Esophagus muscularis mucosa (tissue), 4 donors: ENCODE measurements around the gene POMC. TPM values are rescaled to one million over a fixed set of nuclear protein-coding genes. Genes with fewer than 3 reads are reported as not detected.
"Not testable (repeated sequence)": the region's sequence is repeated elsewhere in the genome, so short reads cannot be mapped to it uniquely, and the experiment has no call there.

ENCODE experiments used
- DNase-seq: peaks from one replicate; pipeline ENCODE4 v3.0.0-alpha.2; 2017; ENCODE audit errors: extremely low spot score
- H3K27ac ChIP-seq, 4 donors: fragments of 200-600 bp; sonication (generic); replicated peaks in 1 of 4; 1 replicate in 3 of 4; 2 replicates in 1 of 4; pipeline ENCODE4 v1.5.1; 2016 to 2019; ENCODE audit warnings: mild to moderate bottlenecking in 1 of 4
- H3K27me3 ChIP-seq, 4 donors: fragments of 200-600 bp; sonication (generic); one replicate each; pipeline versions ENCODE4 v1.5.1 to v1.6.0; 2016 to 2019
- H3K36me3 ChIP-seq, 4 donors: fragments of 200-600 bp; sonication (generic); one replicate each; pipeline ENCODE4 v1.5.1; 2016 to 2019
- H3K4me1 ChIP-seq, 4 donors: fragments of 200-600 bp; sonication (generic); one replicate each; pipeline ENCODE4 v1.5.1; 2016 to 2019
- H3K4me3 ChIP-seq, 4 donors: fragments of 200-600 bp; sonication (generic); 1 replicate in 2 of 4; 2 replicates in 2 of 4; pipeline ENCODE4 v1.5.1; 2016 to 2019; ENCODE audit warnings: mild to moderate bottlenecking in 4 of 4, moderate library complexity in 1 of 4
- H3K9me3 ChIP-seq, 4 donors: fragments of 200-600 bp; sonication (generic); 1 replicate in 3 of 4; 2 replicates in 1 of 4; pipeline ENCODE4 v1.5.1; 2016 to 2019
- EP300 ChIP-seq: sonication (generic); formaldehyde crosslinking; IDR thresholded peaks from one replicate; pipeline ENCODE4 v1.6.1; 2017; ENCODE audit warnings: antibody characterized with exemption
- POLR2A ChIP-seq: fragments of 450-650 bp; IDR thresholded peaks from one replicate; pipeline ENCODE4 v1.6.1; 2017; ENCODE audit warnings: antibody characterized with exemption, moderate library complexity, mild to moderate bottlenecking, low read depth
- POLR2AphosphoS5 ChIP-seq, 2 donors: sonication (generic); formaldehyde crosslinking; IDR thresholded peaks; one replicate each; pipeline ENCODE4 v1.6.1; 2017; ENCODE audit warnings: antibody characterized with exemption in 2 of 2
- WGBS: methylation state at CpG from one replicate; pipeline ENCODE4 v1.1.5; 2018; 5-methylcytosine and 5-hydroxymethylcytosine counted together
- intact Hi-C: fragments of 100-400 bp; cut with DNase I; formaldehyde crosslinking; loops from one replicate; pipeline ENCODE4 v1.15.1; 2023
- total RNA-seq, 4 donors: library from RNA; depleted of rRNA; stranded (reverse); fragments of >200 nt; gene quantifications; one replicate each; pipeline versions ENCODE4 v1.1.0 to v1.2.1, GENCODE V29; 2016
- TF ChIP-seq, protein P1 (sequence below), 3 experiments: fragments of 200-600 bp in 2 of 3; fragments of 450-650 bp in 1 of 3; sonication (generic) in 2 of 3; IDR thresholded peaks; one replicate each; pipeline ENCODE4 v1.5.1; 2017 to 2019; ENCODE audit warnings: antibody characterized with exemption in 3 of 3, mild to moderate bottlenecking in 2 of 3, moderate library complexity in 1 of 3

Gene POMC
- total RNA-seq, 4 donors from 2014 or later = 8.3 to 30.3 (median 10.6) TPM

DNA sequence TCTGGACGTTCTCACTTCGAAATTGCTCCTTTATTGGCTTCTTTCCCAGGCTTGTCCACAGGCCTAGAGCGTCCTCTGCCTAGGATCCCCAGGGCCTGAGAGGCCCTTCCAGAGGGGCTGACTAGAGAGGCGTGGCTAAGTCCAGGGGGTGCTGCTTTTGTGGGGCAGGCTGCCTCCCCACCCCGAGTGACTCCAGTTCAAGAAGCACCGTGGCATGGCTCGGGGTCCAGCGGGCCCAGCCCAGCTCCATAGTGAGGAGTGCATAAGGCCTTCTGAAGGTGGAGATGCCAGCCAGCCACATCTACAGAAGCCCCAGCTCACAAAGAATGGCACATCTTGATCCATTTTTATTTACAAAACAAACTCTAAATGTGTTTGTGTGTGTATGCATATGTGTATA lies 44.8 kb upstream of the POMC start:
- no peak for TF ChIP-seq POLR2A
- no peak for TF ChIP-seq EP300
- no peak for TF ChIP-seq POLR2AphosphoS5 (IDR thresholded peaks at IDR 0.05)
- TF ChIP-seq, protein P1, sequence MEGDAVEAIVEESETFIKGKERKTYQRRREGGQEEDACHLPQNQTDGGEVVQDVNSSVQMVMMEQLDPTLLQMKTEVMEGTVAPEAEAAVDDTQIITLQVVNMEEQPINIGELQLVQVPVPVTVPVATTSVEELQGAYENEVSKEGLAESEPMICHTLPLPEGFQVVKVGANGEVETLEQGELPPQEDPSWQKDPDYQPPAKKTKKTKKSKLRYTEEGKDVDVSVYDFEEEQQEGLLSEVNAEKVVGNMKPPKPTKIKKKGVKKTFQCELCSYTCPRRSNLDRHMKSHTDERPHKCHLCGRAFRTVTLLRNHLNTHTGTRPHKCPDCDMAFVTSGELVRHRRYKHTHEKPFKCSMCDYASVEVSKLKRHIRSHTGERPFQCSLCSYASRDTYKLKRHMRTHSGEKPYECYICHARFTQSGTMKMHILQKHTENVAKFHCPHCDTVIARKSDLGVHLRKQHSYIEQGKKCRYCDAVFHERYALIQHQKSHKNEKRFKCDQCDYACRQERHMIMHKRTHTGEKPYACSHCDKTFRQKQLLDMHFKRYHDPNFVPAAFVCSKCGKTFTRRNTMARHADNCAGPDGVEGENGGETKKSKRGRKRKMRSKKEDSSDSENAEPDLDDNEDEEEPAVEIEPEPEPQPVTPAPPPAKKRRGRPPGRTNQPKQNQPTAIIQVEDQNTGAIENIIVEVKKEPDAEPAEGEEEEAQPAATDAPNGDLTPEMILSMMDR (IDR thresholded peaks at IDR 0.05) = no peak
- no peaks in the 10 kb centered on the region for H3K36me3 ChIP-seq
- no peaks in the 10 kb centered on the region for H3K9me3 ChIP-seq
- peaks cover 0 to 15% (median 9%) of the 10 kb centered on the region in 4 donors for H3K4me1 ChIP-seq
- DNase-seq = no peak
- H3K4me3 ChIP-seq = no peak overlapping the region
- WGBS = 52% methylated on average over 8 of the region's 8 CpGs
- intact Hi-C loops = no loop called here
- H3K27me3 ChIP-seq = no peaks in the 10 kb centered on the region
- no peak overlapping the region for H3K27ac ChIP-seq

DNA sequence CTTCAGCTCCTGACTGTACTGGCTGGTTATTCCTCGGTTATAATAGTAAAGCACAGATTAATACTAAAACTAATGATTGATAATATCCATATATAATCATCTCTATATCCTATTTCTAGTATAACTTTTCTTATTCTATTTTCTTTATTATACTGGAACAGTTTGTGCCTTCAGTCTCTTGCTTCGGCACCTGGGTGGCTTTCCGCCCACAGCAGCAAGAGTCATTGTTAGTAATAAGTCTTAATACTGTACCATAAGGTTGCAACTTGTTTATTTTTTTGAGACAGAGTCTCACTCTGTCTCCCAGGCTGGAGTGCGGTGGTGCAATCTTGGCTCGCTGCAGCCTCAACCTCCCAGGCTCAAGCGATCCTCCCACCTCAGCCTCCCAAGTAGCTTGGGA lies 42.5 kb upstream of the POMC start:
- H3K27ac ChIP-seq, H3K4me3 ChIP-seq, H3K27me3 ChIP-seq, H3K4me1 ChIP-seq, DNase-seq, H3K36me3 ChIP-seq, H3K9me3 ChIP-seq, intact Hi-C loops: not testable (repeated sequence)
- WGBS = 96% methylated on average over 6 of the region's 6 CpGs

DNA sequence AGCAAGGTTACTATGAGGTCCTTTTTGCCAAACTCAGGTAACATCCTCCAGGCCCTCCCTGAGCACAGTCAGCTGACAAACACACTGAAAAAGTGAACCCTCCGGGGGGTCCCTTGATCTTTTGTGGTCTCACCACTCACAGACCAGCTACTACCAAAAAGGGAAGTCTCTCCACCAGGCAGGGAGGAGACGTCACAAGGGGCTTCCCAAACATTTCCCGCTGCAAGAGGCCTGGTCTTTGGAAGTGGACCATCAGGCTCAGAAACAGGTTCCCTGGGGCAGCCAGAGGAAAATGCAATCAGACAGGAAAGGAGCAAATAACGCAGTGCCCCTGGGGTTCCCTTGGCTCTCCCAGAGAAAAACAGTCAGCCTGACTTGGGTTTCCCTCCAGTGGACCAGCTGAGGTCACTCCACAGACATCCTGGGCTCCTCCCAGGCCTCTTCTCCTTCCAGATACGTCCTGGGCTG lies 38.7 kb upstream of the POMC start:
- Histone ChIP-seq H3K9me3 (no peaks in the 10 kb centered on the region), H3K4me3 (no peak overlapping the region), H3K27me3 (peaks cover 0 to 7% (median 0%) of the 10 kb centered on the region in 4 donors), H3K36me3 (no peaks in the 10 kb centered on the region), H3K4me1 (peaks cover 0 to 6% (median 3%) of the 10 kb centered on the region in 4 donors), H3K27ac (no peak overlapping the region)
- 78% methylated on average over 5 of the region's 5 CpGs for WGBS
- no peak for DNase-seq
- intact Hi-C loops = no loop called here
- TF ChIP-seq POLR2A (no peak), EP300 (no peak), POLR2AphosphoS5 (IDR thresholded peaks at IDR 0.05) (no peak)
- TF ChIP-seq, protein P1 (IDR thresholded peaks at IDR 0.05) = no peak

DNA sequence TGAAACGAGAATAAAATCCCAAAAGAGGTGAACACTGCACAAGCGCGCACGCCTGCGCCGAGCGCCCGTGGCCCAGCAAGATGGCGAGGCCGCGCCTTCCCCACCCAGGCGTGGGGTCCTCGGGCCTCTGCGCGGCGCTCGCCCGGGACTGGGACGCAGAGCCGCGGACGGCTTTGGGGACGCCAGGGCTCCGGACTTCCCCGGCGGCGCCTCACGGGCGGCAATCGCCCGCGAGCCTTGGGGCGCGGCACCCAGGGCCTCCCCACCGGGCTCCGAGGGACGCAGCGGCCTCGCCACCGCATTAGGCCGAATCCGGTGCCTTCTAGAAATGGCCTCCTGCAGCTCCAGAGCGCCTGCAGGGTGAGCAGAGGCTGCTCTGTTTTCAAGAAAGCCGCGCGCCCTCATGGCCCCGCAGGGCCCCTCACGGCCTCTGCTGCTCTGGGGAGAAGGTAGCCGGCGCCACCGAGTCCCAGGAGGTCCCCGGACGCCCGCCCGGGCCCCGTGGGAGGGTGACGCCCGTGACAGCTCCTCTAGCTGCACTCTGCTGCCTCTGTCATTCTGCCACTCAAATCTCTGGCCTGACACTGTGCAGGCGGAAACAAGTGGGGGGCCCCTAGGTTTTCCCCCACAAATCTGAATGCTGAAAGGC lies 35.9 kb upstream of the POMC start:
- 55% methylated on average over 38 of the region's 59 CpGs for WGBS
- Histone ChIP-seq H3K9me3 (no peaks in the 10 kb centered on the region), H3K4me1 (peaks cover 0 to 6% (median 3%) of the 10 kb centered on the region in 4 donors), H3K36me3 (no peaks in the 10 kb centered on the region), H3K27me3 (peaks cover 0 to 7% (median 0%) of the 10 kb centered on the region in 4 donors), H3K4me3 (peak overlapping the region; percentile 32 to 38 (median 36)), H3K27ac (no peak overlapping the region)
- TF ChIP-seq POLR2A (no peak), EP300 (no peak), POLR2AphosphoS5 (IDR thresholded peaks at IDR 0.05) (no peak)
- TF ChIP-seq, protein P1 (IDR thresholded peaks at IDR 0.05) = no peak
- intact Hi-C loops = no loop called here
- no peak for DNase-seq

DNA sequence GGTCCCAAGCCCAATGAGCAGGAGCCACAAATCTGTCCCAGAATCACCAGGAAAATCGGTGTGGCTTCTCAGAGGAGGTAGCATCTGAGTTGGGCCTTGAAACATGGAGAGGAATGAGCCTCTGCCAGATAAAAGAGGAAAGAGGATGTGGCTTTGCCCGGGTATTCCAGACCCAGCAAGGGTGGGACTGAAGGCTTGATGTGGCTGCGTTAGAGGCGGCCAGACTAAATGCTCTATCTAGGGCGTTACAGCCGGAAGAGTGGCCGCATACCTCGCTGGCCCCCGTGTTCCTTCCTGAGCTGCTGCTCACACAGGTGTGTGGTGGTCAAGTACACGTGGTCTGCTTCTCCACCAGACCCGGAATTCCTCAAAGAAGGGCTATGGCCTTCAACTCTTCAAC lies 33.9 kb upstream of the POMC start:
- DNase-seq = no peak
- 85% methylated on average over 9 of the region's 11 CpGs for WGBS
- Histone ChIP-seq H3K4me3 (no peak overlapping the region), H3K27me3 (peaks cover 0 to 7% (median 0%) of the 10 kb centered on the region in 4 donors), H3K36me3 (no peaks in the 10 kb centered on the region), H3K9me3 (no peaks in the 10 kb centered on the region), H3K27ac (no peak overlapping the region), H3K4me1 (peaks cover 0 to 6% (median 3%) of the 10 kb centered on the region in 4 donors)
- TF ChIP-seq, protein P1 (IDR thresholded peaks at IDR 0.05) = no peak
- TF ChIP-seq POLR2A = no peak
- TF ChIP-seq POLR2AphosphoS5 (IDR thresholded peaks at IDR 0.05) = no peak
- no peak for TF ChIP-seq EP300
- intact Hi-C loops = no loop called here
